IMR-90 (cell line): ENCODE measurements around the gene APCDD1. TPM values are rescaled to one million over a fixed set of nuclear protein-coding genes. Genes with fewer than 3 reads are reported as not detected.

Experiments used
- ATAC-seq: fragments of 200-7000 bp; cut with Tn5 transposase; 2 replicates; pipeline ENCODE4 v1.9.1; 2020; ENCODE audit warnings: low read depth, mild to moderate bottlenecking, moderate library complexity
- BruUV-seq: library from RNA; stranded (reverse); fragments of 400-500 nt; replicated peaks from 2 replicates; lab custom pipeline; 2021; lab: Mats Ljungman, UMichigan
- CTCF ChIA-PET: fragments of 300-600 bp; formaldehyde crosslinking; extraction: SDS; loops from one replicate; lab custom pipeline; 2021; ENCODE audit warnings: antibody characterized with exemption; lab: Yijun Ruan, JAX
- POLR2A ChIA-PET: fragments of 300-600 bp; sonication (Branson Sonifier 250); formaldehyde crosslinking; loops from one replicate; lab custom pipeline; 2022; ENCODE audit warnings: antibody characterized with exemption; ENCODE audit not compliant: unreplicated experiment; lab: Charles Lee
- DNase-seq: peaks from one replicate; pipeline ENCODE4 v3.0.0; 2013
- H2AFZ ChIP-seq: replicated peaks from 2 replicates; pipeline ENCODE3; 2013; ENCODE audit warnings: low read length, mild to moderate bottlenecking; ENCODE audit not compliant: poor library complexity
- H2AK5ac ChIP-seq: 2 replicates; pipeline ENCODE4 v1.6.1; 2013; ENCODE audit warnings: low read depth, low read length, inconsistent platforms
- H2AK9ac ChIP-seq: replicated peaks from 2 replicates; pipeline ENCODE3; 2013; ENCODE audit warnings: mild to moderate bottlenecking, low read depth, low read length, moderate library complexity; ENCODE audit not compliant: poor library complexity
- H2BK120ac ChIP-seq: 2 replicates; pipeline ENCODE4 v1.6.1; 2013; ENCODE audit warnings: low read depth, low read length, inconsistent platforms
- H2BK15ac ChIP-seq: 3 replicates; pipeline ENCODE4 v1.6.1; 2013; ENCODE audit warnings: low read depth, low read length, inconsistent platforms
- H2BK20ac ChIP-seq: 2 replicates; pipeline ENCODE4 v1.6.1; 2013; ENCODE audit warnings: low read depth, mild to moderate bottlenecking, inconsistent platforms, low read length, moderate library complexity
- H2BK5ac ChIP-seq: 2 replicates; pipeline ENCODE4 v1.6.1; 2013; ENCODE audit warnings: mild to moderate bottlenecking, low read depth, low read length, inconsistent platforms; ENCODE audit not compliant: poor library complexity, severe bottlenecking
- H3K14ac ChIP-seq: replicated peaks from 2 replicates; pipeline ENCODE4 v1.6.1; 2013; ENCODE audit warnings: low read depth, low read length, inconsistent platforms
- H3K18ac ChIP-seq: 2 replicates; pipeline ENCODE4 v1.6.1; 2013; ENCODE audit warnings: low read depth, low read length, control low read depth
- H3K23ac ChIP-seq: 2 replicates; pipeline ENCODE4 v1.6.1; 2013; ENCODE audit warnings: low read depth, low read length, inconsistent platforms
- H3K27ac ChIP-seq: 2 replicates; pipeline ENCODE4 v1.5.1; 2013; ENCODE audit warnings: mild to moderate bottlenecking, control low read depth, low read length; ENCODE audit not compliant: insufficient read depth
- H3K27me3 ChIP-seq: 2 replicates; pipeline ENCODE4 v1.6.1; 2013; ENCODE audit warnings: low read length; ENCODE audit not compliant: control insufficient read depth, insufficient read depth
- H3K36me3 ChIP-seq: 2 replicates; pipeline ENCODE4 v1.6.1; 2013; ENCODE audit warnings: low read length, mixed read lengths; ENCODE audit not compliant: control insufficient read depth, insufficient read depth
- H3K4ac ChIP-seq: 2 replicates; pipeline ENCODE4 v1.6.1; 2013; ENCODE audit warnings: low read depth, low read length, inconsistent platforms
- H3K4me1 ChIP-seq: 2 replicates; pipeline ENCODE4 v1.6.1; 2013; ENCODE audit warnings: low read length, mixed read lengths; ENCODE audit not compliant: control insufficient read depth, insufficient read depth
- H3K4me2 ChIP-seq: 2 replicates; pipeline ENCODE4 v1.6.1; 2013; ENCODE audit warnings: low read depth, mild to moderate bottlenecking, control low read depth, low read length, moderate library complexity
- H3K4me3 ChIP-seq: 2 replicates; pipeline ENCODE4 v1.5.1; 2013; ENCODE audit warnings: low read depth, mild to moderate bottlenecking, control low read depth, low read length, moderate library complexity; ENCODE audit not compliant: insufficient read depth
- H3K56ac ChIP-seq: 2 replicates; pipeline ENCODE4 v1.6.1; 2013; ENCODE audit warnings: low read length, inconsistent platforms; ENCODE audit not compliant: insufficient read depth; ENCODE audit errors: extremely low read depth
- H3K79me1 ChIP-seq, 2 experiments: 2 replicates each; pipeline ENCODE4 v1.6.1; 2013; ENCODE audit warnings: low read length in 2 of 2, inconsistent platforms in 1 of 2, low read depth in 1 of 2
- H3K9ac ChIP-seq: 2 replicates; pipeline ENCODE4 v1.6.1; 2013; ENCODE audit warnings: low read depth, low read length, control low read depth
- H3K9me1 ChIP-seq: 2 replicates; pipeline ENCODE4 v1.6.1; 2013; ENCODE audit warnings: low read length, inconsistent platforms; ENCODE audit not compliant: insufficient read depth
- H3K9me3 ChIP-seq: 2 replicates; pipeline ENCODE4 v1.6.1; 2013; ENCODE audit warnings: low read length; ENCODE audit not compliant: control insufficient read depth, insufficient read depth
- H4K20me1 ChIP-seq: 2 replicates; pipeline ENCODE4 v1.6.1; 2013; ENCODE audit warnings: low read length, inconsistent platforms; ENCODE audit not compliant: insufficient read depth
- H4K5ac ChIP-seq: 2 replicates; pipeline ENCODE4 v1.6.1; 2013; ENCODE audit warnings: mild to moderate bottlenecking, low read depth, low read length, control low read depth
- H4K8ac ChIP-seq, 2 experiments: 2 replicates each; pipeline ENCODE4 v1.6.1; 2013; ENCODE audit warnings: low read depth in 2 of 2, low read length in 2 of 2, control low read depth in 1 of 2, inconsistent platforms in 1 of 2
- H4K91ac ChIP-seq: 2 replicates; pipeline ENCODE4 v1.6.1; 2013; ENCODE audit warnings: low read depth, low read length, inconsistent platforms; ENCODE audit not compliant: insufficient read depth
- FOS ChIP-seq: fragments of 150-350 bp; IDR thresholded peaks from 2 replicates; pipeline ENCODE4 v1.6.1; 2016; ENCODE audit warnings: low read depth, low read length
- MXI1 ChIP-seq: IDR thresholded peaks from 2 replicates; pipeline ENCODE4 v1.6.1; 2012; ENCODE audit warnings: low read depth, mild to moderate bottlenecking, low read length, moderate library complexity, borderline replicate concordance
- RCOR1 ChIP-seq: IDR thresholded peaks from 2 replicates; pipeline ENCODE4 v1.6.1; 2012; ENCODE audit warnings: mild to moderate bottlenecking, low read length, improper control_type of control experiment; ENCODE audit not compliant: insufficient replicate concordance
- SMC3 ChIP-seq: fragments of 150-350 bp; IDR thresholded peaks from 2 replicates; pipeline ENCODE4 v1.6.1; 2016; ENCODE audit warnings: low read depth, mild to moderate bottlenecking, antibody characterized with exemption, low read length, moderate library complexity
- WGBS, 2 experiments: methylation state at CpG; one replicate each; pipeline versions ENCODE4 v1.1.5 to v1.1.7; 2013; ENCODE audit warnings: missing lambda C conversion rate in 2 of 2; ENCODE audit not compliant: insufficient read length in 1 of 2; ENCODE audit errors: extremely low coverage in 2 of 2; 5-methylcytosine and 5-hydroxymethylcytosine counted together
- dilution Hi-C: fragments of 300-500 bp; cut with HindIII; formaldehyde crosslinking; loops from one replicate; pipeline ENCODE4 v1.14.3; 2018; ENCODE audit warnings: low sequenced_read_pairs; ENCODE audit not compliant: unreplicated experiment
- in situ Hi-C: fragments of 300-500 bp; cut with MboI; formaldehyde crosslinking; loops from 3 replicates; pipeline ENCODE4 v1.14.3; 2019; ENCODE audit warnings: low sequenced_read_pairs, inconsistent platforms, mixed read lengths
- intact Hi-C: fragments of 100-400 bp; cut with micrococcal nuclease; formaldehyde crosslinking; loops from 2 replicates; pipeline ENCODE4 v1.10.0; 2022
- polyA plus RNA-seq, 3 experiments: library from polyadenylated mRNA; depleted of rRNA; stranded (reverse); fragments of >200 nt; gene quantifications; 2 replicates each; pipeline ENCODE4 v1.2.3, GENCODE V29; 2012; ENCODE audit warnings: low replicate concordance in 1 of 3
- total RNA-seq: library from RNA; depleted of rRNA; stranded (reverse); fragments of >200 nt; gene quantifications from 2 replicates; pipeline ENCODE4 v1.2.3, GENCODE V29; 2012

Gene APCDD1
- total and polyA plus RNA-seq, 2 of the 4 experiments (the other 2 are of a cell fraction) = 1.1 to 2.2 TPM

GRCh38 chr18:10422731-10423130 is 31.7 kb upstream of the APCDD1 start:
- ChIA-PET CTCF (interaction anchor here (0.6 kb wide), 1 partner anchor 310 kb away, joined by 3 read pairs; no protein-coding TSS in a partner anchor), POLR2A (no interaction called here)
- H3K9me1 ChIP-seq = peaks cover 5% of the 10 kb centered on the region
- no peak overlapping the region for H3K23ac ChIP-seq
- H4K20me1 ChIP-seq = 0 out of 2 replicates have a peak, but pooled peaks cover 6% of the 10 kb centered on the region
- no peak overlapping the region for H3K4me3 ChIP-seq
- WGBS, 2 experiments = 74% methylated on average over 3 of the region's 6 CpGs; no CpG with 5 or more reads in 1 of the 2 experiments
- no peak overlapping the region for H2BK15ac ChIP-seq
- H3K18ac ChIP-seq = no peak overlapping the region
- TF ChIP-seq SMC3 = no peak
- TF ChIP-seq RCOR1 = no peak
- TF ChIP-seq MXI1 = no peak
- no peak for TF ChIP-seq FOS
- peak overlapping the region; percentile 5 for H2AFZ ChIP-seq
- no peak overlapping the region for H3K56ac ChIP-seq
- no peak overlapping the region for H3K4me2 ChIP-seq
- no peak overlapping the region for H4K91ac ChIP-seq
- H3K36me3 ChIP-seq = no peaks in the 10 kb centered on the region
- H3K27ac ChIP-seq = no peak overlapping the region
- no peak overlapping the region for H2BK120ac ChIP-seq
- H3K27me3 ChIP-seq = peaks cover 21% of the 10 kb centered on the region
- no peak overlapping the region for H3K9ac ChIP-seq
- 0 out of 2 replicates have a peak overlapping the region, but pooled peaks have one; percentile 1 for H2AK5ac ChIP-seq
- no TSS peak for BruUV-seq
- no peak overlapping the region for H2BK20ac ChIP-seq
- intact Hi-C loops = no loop called here
- no peak overlapping the region for H2BK5ac ChIP-seq
- no peak overlapping the region for H3K14ac ChIP-seq
- in situ Hi-C loops = no loop called here
- H2AK9ac ChIP-seq = no peak overlapping the region
- peaks cover 14% of the 10 kb centered on the region for H3K4me1 ChIP-seq
- H4K8ac ChIP-seq = no peak overlapping the region
- H3K79me1 ChIP-seq = no peaks in the 10 kb centered on the region
- ATAC-seq = no peak
- H3K9me3 ChIP-seq = peaks cover 4% of the 10 kb centered on the region; the same call in 1 of the 2 replicates
- no peak for DNase-seq
- dilution Hi-C loops = no loop called here
- no peak overlapping the region for H4K5ac ChIP-seq
- H3K4ac ChIP-seq = no peak overlapping the region
